Neural cell (in vitro differentiated cells): ENCODE results near the gene RBM19. TPM values are rescaled to one million over a fixed set of nuclear protein-coding genes. Genes with fewer than 3 reads are reported as not detected.
A peak's percentile ranks its signal among the peaks of the same experiment; 100 is the strongest.

Experiments used
- H2AFZ ChIP-seq: fragments of 200-600, 300-800 bp; sonication (generic), shearing (Covaris generic); 2 replicates; pipeline ENCODE4 v1.6.0; 2014; ENCODE audit warnings: low read depth, mild to moderate bottlenecking, antibody characterized with exemption, low read length, moderate library complexity
- H3F3A ChIP-seq: fragments of 200-600 bp; shearing (Covaris generic); 2 replicates; pipeline ENCODE4 v1.6.1; 2016; ENCODE audit warnings: mild to moderate bottlenecking, moderate library complexity, mixed read lengths, antibody characterized with exemption, low read length; ENCODE audit not compliant: insufficient read depth, poor library complexity, severe bottlenecking
- H3K27ac ChIP-seq: fragments of 200-600, 300-800 bp; sonication (generic), shearing (Covaris generic); 2 replicates; pipeline ENCODE4 v1.5.1; 2014; ENCODE audit warnings: mild to moderate bottlenecking, low read length, moderate library complexity
- H3K27me3 ChIP-seq: fragments of 300-800, 200-600 bp; sonication (generic), shearing (Covaris generic); 2 replicates; pipeline ENCODE4 v1.6.0; 2014; ENCODE audit warnings: mild to moderate bottlenecking, low read depth, low read length, moderate library complexity; ENCODE audit not compliant: insufficient read depth
- H3K36me3 ChIP-seq: fragments of 300-800, 200-600 bp; sonication (generic), shearing (Covaris generic); 2 replicates; pipeline ENCODE4 v1.5.1; 2014; ENCODE audit warnings: mild to moderate bottlenecking, antibody characterized with exemption, low read length, moderate library complexity; ENCODE audit not compliant: insufficient read depth
- H3K4me2 ChIP-seq: fragments of 300-800, 200-600 bp; sonication (generic), shearing (Covaris generic); 2 replicates; pipeline ENCODE4 v1.6.0; 2014; ENCODE audit warnings: mild to moderate bottlenecking, low read length
- H3K4me3 ChIP-seq: fragments of 300-800, 200-600 bp; sonication (generic), shearing (Covaris generic); 2 replicates; pipeline ENCODE4 v1.5.1; 2014; ENCODE audit warnings: mild to moderate bottlenecking, low read length, moderate library complexity
- H3K79me2 ChIP-seq: fragments of 200-600 bp; shearing (Covaris generic); replicated peaks from 2 replicates; pipeline ENCODE4 v1.6.0; 2014; ENCODE audit warnings: mild to moderate bottlenecking, low read length, moderate library complexity; ENCODE audit not compliant: insufficient read depth
- H3K9ac ChIP-seq: fragments of 300-800, 200-600 bp; sonication (generic), shearing (Covaris generic); 2 replicates; pipeline ENCODE4 v1.6.1; 2016; ENCODE audit warnings: mild to moderate bottlenecking, low read length, mixed read lengths
- H3K9me2 ChIP-seq: fragments of 200-600 bp; shearing (Covaris generic); 2 replicates; pipeline ENCODE4 v1.6.1; 2016; ENCODE audit warnings: mild to moderate bottlenecking, low read length, mixed read lengths; ENCODE audit not compliant: insufficient read depth
- H3K9me3 ChIP-seq: fragments of 200-600, 300-800 bp; sonication (generic), shearing (Covaris generic); 2 replicates; pipeline ENCODE4 v1.6.1; 2016; ENCODE audit warnings: mild to moderate bottlenecking, mixed run types, low read length, moderate library complexity, mixed read lengths
- H4K20me1 ChIP-seq: fragments of 200-600 bp; shearing (Covaris generic); 2 replicates; pipeline ENCODE4 v1.6.1; 2016; ENCODE audit warnings: mild to moderate bottlenecking, mixed run types; ENCODE audit not compliant: insufficient read depth
- EP300 ChIP-seq: fragments of 450-650 bp; conservative IDR thresholded peaks from 2 replicates; pipeline ENCODE4 v1.6.1; 2014; ENCODE audit warnings: antibody characterized with exemption, mild to moderate bottlenecking, moderate library complexity; ENCODE audit not compliant: poor library complexity, severe bottlenecking
- EZH2 ChIP-seq: fragments of 200-600, 300-800 bp; shearing (Covaris generic), sonication (generic); IDR thresholded peaks from 2 replicates; pipeline ENCODE4 v1.6.1; 2014; ENCODE audit warnings: antibody characterized with exemption, low read length, borderline replicate concordance, mild to moderate bottlenecking; ENCODE audit not compliant: insufficient read depth, poor library complexity, severe bottlenecking
- MXI1 ChIP-seq: fragments of 450-650 bp; conservative IDR thresholded peaks from 2 replicates; pipeline ENCODE4 v1.6.1; 2014; ENCODE audit warnings: antibody characterized with exemption, mild to moderate bottlenecking; ENCODE audit not compliant: poor library complexity, severe bottlenecking
- POLR2AphosphoS5 ChIP-seq: IDR thresholded peaks from 2 replicates; pipeline ENCODE4 v1.6.1; 2012
- RAD21 ChIP-seq: fragments of 450-650 bp; conservative IDR thresholded peaks from 2 replicates; pipeline ENCODE4 v1.6.1; 2014; ENCODE audit warnings: antibody characterized with exemption, mild to moderate bottlenecking, moderate library complexity
- SMC3 ChIP-seq: fragments of 450-650 bp; conservative IDR thresholded peaks from 2 replicates; pipeline ENCODE4 v1.6.1; 2014; ENCODE audit warnings: antibody characterized with exemption, mild to moderate bottlenecking, moderate library complexity; ENCODE audit not compliant: poor library complexity
- TAF1 ChIP-seq: IDR thresholded peaks from 2 replicates; pipeline ENCODE4 v1.6.1; 2012; ENCODE audit warnings: low read depth
- polyA plus RNA-seq: library from polyadenylated mRNA; depleted of rRNA; stranded (reverse); fragments of >200 nt; gene quantifications from 2 replicates; pipeline ENCODE4 v1.2.3, GENCODE V29; 2014
- TF ChIP-seq, protein P1 (sequence below): fragments of 450-650 bp; IDR thresholded peaks from 2 replicates; pipeline ENCODE4 v1.5.1; 2014; ENCODE audit warnings: antibody characterized with exemption, mild to moderate bottlenecking, moderate library complexity; ENCODE audit not compliant: poor library complexity, severe bottlenecking
- TF ChIP-seq, protein P2 (sequence below): IDR thresholded peaks from 2 replicates; pipeline ENCODE4 v1.6.1; 2012; ENCODE audit warnings: borderline replicate concordance

RBM19 gene
- polyA plus RNA-seq, 1 donor from 2014 or later: 14.2 TPM

DNA sequence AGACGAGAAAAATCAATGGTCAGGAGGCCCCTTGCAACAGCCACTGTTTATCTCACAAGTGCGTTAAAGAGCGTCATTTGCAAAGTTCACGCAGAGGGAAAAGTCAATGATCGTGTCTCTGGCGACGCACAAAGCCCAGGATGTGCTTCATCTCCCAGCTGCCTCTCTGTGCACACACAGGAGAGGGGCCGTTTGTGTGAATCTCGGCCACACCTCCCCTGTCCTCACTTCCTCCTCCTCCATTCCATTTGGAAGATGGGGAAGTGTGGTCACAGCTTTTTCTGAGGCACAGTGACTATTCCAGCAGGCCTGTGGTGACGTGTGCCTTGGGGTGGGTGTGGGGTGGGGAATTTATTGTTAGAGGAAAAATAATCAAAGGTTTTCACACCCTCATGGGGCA, 90.4 kb downstream of the RBM19 start:
- H3K4me2 ChIP-seq: no peak overlapping the region
- H3K4me3 ChIP-seq: no peak overlapping the region
- H2AFZ ChIP-seq: no peak overlapping the region
- H3K9me2 ChIP-seq: no peaks in the 10 kb centered on the region
- H3K79me2 ChIP-seq: no peaks in the 10 kb centered on the region
- TF ChIP-seq, protein P1, sequence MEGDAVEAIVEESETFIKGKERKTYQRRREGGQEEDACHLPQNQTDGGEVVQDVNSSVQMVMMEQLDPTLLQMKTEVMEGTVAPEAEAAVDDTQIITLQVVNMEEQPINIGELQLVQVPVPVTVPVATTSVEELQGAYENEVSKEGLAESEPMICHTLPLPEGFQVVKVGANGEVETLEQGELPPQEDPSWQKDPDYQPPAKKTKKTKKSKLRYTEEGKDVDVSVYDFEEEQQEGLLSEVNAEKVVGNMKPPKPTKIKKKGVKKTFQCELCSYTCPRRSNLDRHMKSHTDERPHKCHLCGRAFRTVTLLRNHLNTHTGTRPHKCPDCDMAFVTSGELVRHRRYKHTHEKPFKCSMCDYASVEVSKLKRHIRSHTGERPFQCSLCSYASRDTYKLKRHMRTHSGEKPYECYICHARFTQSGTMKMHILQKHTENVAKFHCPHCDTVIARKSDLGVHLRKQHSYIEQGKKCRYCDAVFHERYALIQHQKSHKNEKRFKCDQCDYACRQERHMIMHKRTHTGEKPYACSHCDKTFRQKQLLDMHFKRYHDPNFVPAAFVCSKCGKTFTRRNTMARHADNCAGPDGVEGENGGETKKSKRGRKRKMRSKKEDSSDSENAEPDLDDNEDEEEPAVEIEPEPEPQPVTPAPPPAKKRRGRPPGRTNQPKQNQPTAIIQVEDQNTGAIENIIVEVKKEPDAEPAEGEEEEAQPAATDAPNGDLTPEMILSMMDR: no peak
- TF ChIP-seq, protein P2, sequence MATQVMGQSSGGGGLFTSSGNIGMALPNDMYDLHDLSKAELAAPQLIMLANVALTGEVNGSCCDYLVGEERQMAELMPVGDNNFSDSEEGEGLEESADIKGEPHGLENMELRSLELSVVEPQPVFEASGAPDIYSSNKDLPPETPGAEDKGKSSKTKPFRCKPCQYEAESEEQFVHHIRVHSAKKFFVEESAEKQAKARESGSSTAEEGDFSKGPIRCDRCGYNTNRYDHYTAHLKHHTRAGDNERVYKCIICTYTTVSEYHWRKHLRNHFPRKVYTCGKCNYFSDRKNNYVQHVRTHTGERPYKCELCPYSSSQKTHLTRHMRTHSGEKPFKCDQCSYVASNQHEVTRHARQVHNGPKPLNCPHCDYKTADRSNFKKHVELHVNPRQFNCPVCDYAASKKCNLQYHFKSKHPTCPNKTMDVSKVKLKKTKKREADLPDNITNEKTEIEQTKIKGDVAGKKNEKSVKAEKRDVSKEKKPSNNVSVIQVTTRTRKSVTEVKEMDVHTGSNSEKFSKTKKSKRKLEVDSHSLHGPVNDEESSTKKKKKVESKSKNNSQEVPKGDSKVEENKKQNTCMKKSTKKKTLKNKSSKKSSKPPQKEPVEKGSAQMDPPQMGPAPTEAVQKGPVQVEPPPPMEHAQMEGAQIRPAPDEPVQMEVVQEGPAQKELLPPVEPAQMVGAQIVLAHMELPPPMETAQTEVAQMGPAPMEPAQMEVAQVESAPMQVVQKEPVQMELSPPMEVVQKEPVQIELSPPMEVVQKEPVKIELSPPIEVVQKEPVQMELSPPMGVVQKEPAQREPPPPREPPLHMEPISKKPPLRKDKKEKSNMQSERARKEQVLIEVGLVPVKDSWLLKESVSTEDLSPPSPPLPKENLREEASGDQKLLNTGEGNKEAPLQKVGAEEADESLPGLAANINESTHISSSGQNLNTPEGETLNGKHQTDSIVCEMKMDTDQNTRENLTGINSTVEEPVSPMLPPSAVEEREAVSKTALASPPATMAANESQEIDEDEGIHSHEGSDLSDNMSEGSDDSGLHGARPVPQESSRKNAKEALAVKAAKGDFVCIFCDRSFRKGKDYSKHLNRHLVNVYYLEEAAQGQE: peak; percentile 28
- H3K9me3 ChIP-seq: no peaks in the 10 kb centered on the region
- H3K36me3 ChIP-seq: no peaks in the 10 kb centered on the region
- no peaks in the 10 kb centered on the region for H3K27me3 ChIP-seq
- H3K27ac ChIP-seq: no peak overlapping the region
- no peak overlapping the region for H3K9ac ChIP-seq
- no peaks in the 10 kb centered on the region for H3F3A ChIP-seq
- no peaks in the 10 kb centered on the region for H4K20me1 ChIP-seq

DNA sequence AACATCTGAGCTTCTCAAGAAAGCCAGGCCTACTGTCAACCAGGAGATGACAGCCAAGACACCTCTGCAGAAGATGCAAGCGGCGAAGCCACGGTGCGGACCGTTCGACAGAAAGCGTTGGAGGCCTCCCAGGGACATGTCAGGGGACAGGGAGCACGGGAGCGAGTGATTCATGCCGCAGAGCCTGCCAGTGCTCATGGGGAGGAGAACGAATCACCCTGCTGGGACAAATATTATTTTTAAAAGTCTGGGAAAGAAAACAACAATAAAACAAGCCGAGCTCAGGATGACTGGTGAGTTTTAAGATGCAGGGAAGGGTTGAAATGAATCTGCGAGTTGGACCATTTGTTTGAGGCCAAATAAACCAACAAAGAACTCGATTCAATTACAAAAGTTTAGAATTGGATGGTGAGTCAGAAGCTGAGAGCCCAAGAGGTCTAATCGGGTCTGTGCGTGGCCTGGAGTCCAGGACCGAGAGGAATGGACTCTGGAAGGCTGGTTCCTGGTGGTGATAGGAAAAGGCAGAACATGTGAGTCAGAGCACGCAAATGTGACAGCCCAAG, 91.0 kb downstream of the RBM19 start:
- H2AFZ ChIP-seq: no peak overlapping the region

More for the DNA sequence above, 91.0 kb downstream of the RBM19 start:
- no peaks in the 10 kb centered on the region for H3K9me2 ChIP-seq
- H3K4me2 ChIP-seq: no peak overlapping the region
- H3K9me3 ChIP-seq: no peaks in the 10 kb centered on the region
- no peaks in the 10 kb centered on the region for H4K20me1 ChIP-seq
- no peaks in the 10 kb centered on the region for H3K79me2 ChIP-seq
- no peaks in the 10 kb centered on the region for H3K36me3 ChIP-seq
- TF ChIP-seq POLR2AphosphoS5: no peak
- no peak for TF ChIP-seq MXI1
- TF ChIP-seq EP300: no peak
- TF ChIP-seq, protein P2: no peak
- no peak for TF ChIP-seq EZH2
- TF ChIP-seq TAF1: no peak
- no peak for TF ChIP-seq RAD21
- TF ChIP-seq, protein P1: no peak
- TF ChIP-seq SMC3: no peak
- H3K4me3 ChIP-seq: no peak overlapping the region
- H3F3A ChIP-seq: no peaks in the 10 kb centered on the region
- no peak overlapping the region for H3K9ac ChIP-seq
- no peaks in the 10 kb centered on the region for H3K27me3 ChIP-seq
- no peak overlapping the region for H3K27ac ChIP-seq
